Measurements from ENCODE around the gene GAB4. TPM values are rescaled to one million over a fixed set of nuclear protein-coding genes. Genes with fewer than 3 reads are reported as not detected.
A peak's percentile ranks its signal among the peaks of the same experiment; 100 is the strongest.

GAB4 gene
- total RNA-seq, 6 experiments from 2014 or later, result not detected

- H3K36me3 Mint-ChIP-seq (ENCODE audit: low read depth), result no peaks in the 10 kb centered on the region
- H3K27ac Mint-ChIP-seq, result no peak overlapping the region
- no peaks in the 10 kb centered on the region for H3K4me1 Mint-ChIP-seq (ENCODE audit: low read depth)
- H3K4me3 Mint-ChIP-seq, result no peak overlapping the region
- no peak for TF ChIP-seq CTCF (IDR thresholded peaks at IDR 0.05)
- H3K9me3 Mint-ChIP-seq, result peaks cover 24% of the 10 kb centered on the region
- DNase-seq, result no peak
- peaks cover 2% of the 10 kb centered on the region; the same call in 1 of the 2 replicates for H3K27me3 Mint-ChIP-seq (ENCODE audit: insufficient read depth)
These were observed 5.5 kb upstream of the GAB4 start for GRCh38 chr22:17013396-17014100.

GRCh38 chr22:17012267-17012666 is 4.2 kb upstream of the GAB4 start:
- Mint-ChIP-seq H3K4me3 (no peak overlapping the region), H3K36me3 (ENCODE audit: low read depth) (no peaks in the 10 kb centered on the region), H3K27ac (no peak overlapping the region), H3K4me1 (ENCODE audit: low read depth) (no peaks in the 10 kb centered on the region), H3K9me3 (peaks cover 30% of the 10 kb centered on the region), H3K27me3 (ENCODE audit: insufficient read depth) (peaks cover 2% of the 10 kb centered on the region; the same call in 1 of the 2 replicates)
- DNase-seq, result no peak
- TF ChIP-seq CTCF (IDR thresholded peaks at IDR 0.05), result no peak

GRCh38 chr22:17009640-17010291 is 1.7 kb upstream of the GAB4 start:
- no peak overlapping the region for H3K4me3 Mint-ChIP-seq
- no peaks in the 10 kb centered on the region for H3K36me3 Mint-ChIP-seq (ENCODE audit: low read depth)
- H3K9me3 Mint-ChIP-seq, result peaks cover 42% of the 10 kb centered on the region
- no peak for DNase-seq
- no peak for TF ChIP-seq CTCF (IDR thresholded peaks at IDR 0.05)
- no peaks in the 10 kb centered on the region for H3K4me1 Mint-ChIP-seq (ENCODE audit: low read depth)
- H3K27me3 Mint-ChIP-seq (ENCODE audit: insufficient read depth), result peaks cover 2% of the 10 kb centered on the region; the same call in 1 of the 2 replicates
- H3K27ac Mint-ChIP-seq, result no peak overlapping the region

GRCh38 chr22:17007257-17007656 is 765 bp downstream of the GAB4 start:
- H3K27ac Mint-ChIP-seq, result no peak overlapping the region
- H3K36me3 Mint-ChIP-seq (ENCODE audit: low read depth), result no peaks in the 10 kb centered on the region
- H3K4me1 Mint-ChIP-seq (ENCODE audit: low read depth), result no peaks in the 10 kb centered on the region
- H3K9me3 Mint-ChIP-seq, result peaks cover 45% of the 10 kb centered on the region
- H3K4me3 Mint-ChIP-seq, result no peak overlapping the region
- no peak for DNase-seq
- peak; percentile 36; the same call in 1 of the 2 replicates for TF ChIP-seq CTCF (IDR thresholded peaks at IDR 0.05)
- peaks cover 2% of the 10 kb centered on the region; the same call in 1 of the 2 replicates for H3K27me3 Mint-ChIP-seq (ENCODE audit: insufficient read depth)

GRCh38 chr22:16989915-16990314 is 18.1 kb downstream of the GAB4 start:
- no peak for TF ChIP-seq CTCF (IDR thresholded peaks at IDR 0.05)
- peaks cover 7% of the 10 kb centered on the region for H3K36me3 Mint-ChIP-seq (ENCODE audit: low read depth)
- no peak overlapping the region for H3K27ac Mint-ChIP-seq
- no peaks in the 10 kb centered on the region for H3K4me1 Mint-ChIP-seq (ENCODE audit: low read depth)
- no peak overlapping the region for H3K4me3 Mint-ChIP-seq
- DNase-seq, result peak; percentile 0
- peaks cover 45% of the 10 kb centered on the region for H3K9me3 Mint-ChIP-seq
- H3K27me3 Mint-ChIP-seq (ENCODE audit: insufficient read depth), result no peaks in the 10 kb centered on the region

Data from HFFc6 (cell line).